HepG2 (cell line): ENCODE results near the gene BIRC5. TPM values are rescaled to one million over a fixed set of nuclear protein-coding genes. Genes with fewer than 3 reads are reported as not detected.
A peak's percentile ranks its signal among the peaks of the same experiment; 100 is the strongest.

Experiments used
- ATF1 ChIP-seq: IDR thresholded peaks from 2 replicates; pipeline ENCODE4 v1.6.1; 2016; ENCODE audit warnings: mild to moderate bottlenecking, control low read depth
- HCFC1 ChIP-seq: fragments of 150-350 bp; IDR thresholded peaks from 2 replicates; pipeline ENCODE4 v1.6.1; 2014; ENCODE audit warnings: low read depth, low read length
- HOXA9 ChIP-seq: sonication (generic); formaldehyde crosslinking; IDR thresholded peaks from 2 replicates; pipeline ENCODE4 v1.8.1; 2022; ENCODE audit warnings: missing genetic modification reagents, mild to moderate bottlenecking, moderate library complexity, borderline replicate concordance
- IKZF1 ChIP-seq: fragments of 450-650 bp; IDR thresholded peaks from 2 replicates; pipeline ENCODE4 v1.7.1; 2016
- NCOA1 ChIP-seq: sonication (generic); formaldehyde crosslinking; IDR thresholded peaks from 2 replicates; pipeline ENCODE4 v1.9.0; 2021; ENCODE audit warnings: missing genetic modification reagents
- PLRG1 ChIP-seq: fragments of 450-650 bp; conservative IDR thresholded peaks from 2 replicates; pipeline ENCODE4 v1.6.1; 2016
- SIX1 ChIP-seq: sonication (generic); formaldehyde crosslinking; IDR thresholded peaks from 2 replicates; pipeline ENCODE4 v1.4.0; 2020; ENCODE audit warnings: missing genetic modification reagents, borderline replicate concordance
- SOX13 ChIP-seq, 3 experiments: fragments of 450-650 bp in 1 of 3; sonication (generic) in 1 of 3; formaldehyde crosslinking in 1 of 3; IDR thresholded peaks in 2 of 3; conservative IDR thresholded peaks in 1 of 3; 2 replicates each; pipeline versions ENCODE4 v1.5.0 to v1.6.1; 2016 to 2020; ENCODE audit warnings: antibody characterized with exemption in 1 of 3, mild to moderate bottlenecking in 1 of 3, missing compliant biosample characterization in 1 of 3, missing genetic modification reagents in 1 of 3, moderate library complexity in 1 of 3
- THAP9 ChIP-seq: sonication (generic); formaldehyde crosslinking; IDR thresholded peaks from 2 replicates; pipeline ENCODE4; 2020; ENCODE audit warnings: missing genetic modification reagents, mild to moderate bottlenecking, borderline replicate concordance
- TRIM24 ChIP-seq: sonication (generic); formaldehyde crosslinking; IDR thresholded peaks from 2 replicates; pipeline ENCODE4 v1.8.0; 2022; ENCODE audit warnings: mild to moderate bottlenecking, missing genetic modification reagents
- XRCC5 ChIP-seq: fragments of 200-400 bp; formaldehyde crosslinking; optimal IDR thresholded peaks from 2 replicates; pipeline ENCODE3; 2017; ENCODE audit warnings: mild to moderate bottlenecking, low read length
- ZNF292 ChIP-seq: sonication (generic); formaldehyde crosslinking; IDR thresholded peaks from 2 replicates; pipeline ENCODE4 v1.8.1; 2022; ENCODE audit warnings: mild to moderate bottlenecking, low read depth, missing genetic modification reagents, borderline replicate concordance
- ZNF414 ChIP-seq: sonication (generic); formaldehyde crosslinking; IDR thresholded peaks from 2 replicates; pipeline ENCODE4 v1.5.0; 2020; ENCODE audit warnings: missing genetic modification reagents
- ZNF512B ChIP-seq: sonication (generic); formaldehyde crosslinking; IDR thresholded peaks from 2 replicates; pipeline ENCODE4 v1.5.1; 2020; ENCODE audit warnings: missing genetic modification reagents, mild to moderate bottlenecking, borderline replicate concordance
- ZNF772 ChIP-seq: sonication (generic); formaldehyde crosslinking; IDR thresholded peaks from 2 replicates; pipeline ENCODE4 v1.5.0; 2020; ENCODE audit warnings: mild to moderate bottlenecking, missing genetic modification reagents
- polyA plus RNA-seq, 8 experiments: library from polyadenylated mRNA; depleted of rRNA in 3 of 8; stranded (reverse) in 7 of 8; unstranded in 1 of 8; fragments of >200 nt; fragmentation: Illumina TruSeq in 4 of 8; extraction: Trizol in 4 of 8; gene quantifications; 2 replicates each; pipeline versions ENCODE4 v1.2.1 to v1.2.3, GENCODE V29; 2011 to 2016; ENCODE audit warnings: low read depth in 4 of 8, missing spikeins in 1 of 8, mixed read lengths in 1 of 8; ENCODE audit not compliant: insufficient read depth in 1 of 8
- total RNA-seq, 5 experiments: library from RNA; depleted of rRNA; stranded (reverse); fragments of >200 nt; fragmentation: Illumina TruSeq; extraction: Trizol; gene quantifications; 2 replicates each; pipeline ENCODE4 v1.2.3, GENCODE V29; 2016; ENCODE audit warnings: low read depth in 1 of 5
- TF ChIP-seq, protein P1 (sequence below): sonication (generic); formaldehyde crosslinking; IDR thresholded peaks from 2 replicates; pipeline ENCODE4 v1.4.0; 2020; ENCODE audit warnings: missing genetic modification reagents, borderline replicate concordance
- TF ChIP-seq, protein P2 (sequence below): sonication (generic); formaldehyde crosslinking; IDR thresholded peaks from 2 replicates; pipeline ENCODE4 v1.4.0; 2020; ENCODE audit warnings: missing genetic modification reagents, borderline replicate concordance

BIRC5 gene
- total and polyA plus RNA-seq, 2 of the 13 experiments (the other 11 are each of a cell fraction or from before 2014, with no cell fraction given), result 30.3 to 135 TPM

DNA sequence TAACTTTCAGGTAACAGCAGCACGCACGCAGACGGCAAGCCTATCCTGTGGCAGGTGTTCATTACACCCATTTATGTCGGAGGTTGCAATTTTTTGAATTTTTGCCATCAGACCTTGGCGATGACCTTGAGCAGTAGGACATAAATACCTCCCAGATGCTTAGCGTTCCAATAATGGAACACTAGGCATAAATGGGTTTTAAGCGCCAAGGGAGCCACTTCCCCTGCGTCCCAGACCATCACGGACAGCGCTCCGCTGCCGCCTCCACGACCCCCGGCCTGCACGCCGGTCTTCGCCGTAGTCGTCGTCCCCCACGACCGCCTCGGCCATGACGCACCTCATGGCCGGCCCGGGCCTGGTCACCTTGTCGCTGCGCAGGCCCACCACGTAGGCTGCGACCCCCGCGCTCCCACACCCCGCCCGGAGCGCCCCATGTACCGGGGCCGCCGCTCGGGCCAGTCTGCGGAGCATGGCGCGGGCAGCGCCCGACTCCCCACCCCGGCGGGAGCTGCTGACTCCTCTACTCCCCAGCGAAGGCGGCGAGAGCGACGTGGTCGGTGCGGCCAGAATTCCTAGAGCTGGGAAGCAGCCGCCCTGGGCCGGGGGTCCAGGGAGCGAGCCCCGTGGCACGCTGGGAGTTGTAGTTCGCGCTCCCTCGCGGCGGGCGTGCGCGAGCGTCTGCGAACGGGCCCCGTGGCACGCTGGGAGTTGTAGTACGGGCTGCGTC, 40.1 kb downstream of the BIRC5 start (continued):
- TF ChIP-seq ZNF512B, result no peak
- TF ChIP-seq HOXA9 (CRISPR knock-in tag), result peak; percentile 78; the same call in 1 of the 2 replicates
- peak; percentile 64 for TF ChIP-seq XRCC5
- TF ChIP-seq IKZF1, result no peak
- TF ChIP-seq, protein P1, sequence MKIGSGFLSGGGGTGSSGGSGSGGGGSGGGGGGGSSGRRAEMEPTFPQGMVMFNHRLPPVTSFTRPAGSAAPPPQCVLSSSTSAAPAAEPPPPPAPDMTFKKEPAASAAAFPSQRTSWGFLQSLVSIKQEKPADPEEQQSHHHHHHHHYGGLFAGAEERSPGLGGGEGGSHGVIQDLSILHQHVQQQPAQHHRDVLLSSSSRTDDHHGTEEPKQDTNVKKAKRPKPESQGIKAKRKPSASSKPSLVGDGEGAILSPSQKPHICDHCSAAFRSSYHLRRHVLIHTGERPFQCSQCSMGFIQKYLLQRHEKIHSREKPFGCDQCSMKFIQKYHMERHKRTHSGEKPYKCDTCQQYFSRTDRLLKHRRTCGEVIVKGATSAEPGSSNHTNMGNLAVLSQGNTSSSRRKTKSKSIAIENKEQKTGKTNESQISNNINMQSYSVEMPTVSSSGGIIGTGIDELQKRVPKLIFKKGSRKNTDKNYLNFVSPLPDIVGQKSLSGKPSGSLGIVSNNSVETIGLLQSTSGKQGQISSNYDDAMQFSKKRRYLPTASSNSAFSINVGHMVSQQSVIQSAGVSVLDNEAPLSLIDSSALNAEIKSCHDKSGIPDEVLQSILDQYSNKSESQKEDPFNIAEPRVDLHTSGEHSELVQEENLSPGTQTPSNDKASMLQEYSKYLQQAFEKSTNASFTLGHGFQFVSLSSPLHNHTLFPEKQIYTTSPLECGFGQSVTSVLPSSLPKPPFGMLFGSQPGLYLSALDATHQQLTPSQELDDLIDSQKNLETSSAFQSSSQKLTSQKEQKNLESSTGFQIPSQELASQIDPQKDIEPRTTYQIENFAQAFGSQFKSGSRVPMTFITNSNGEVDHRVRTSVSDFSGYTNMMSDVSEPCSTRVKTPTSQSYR (CRISPR knock-in tag), result peak; percentile 21; the same call in 1 of the 2 replicates
- no peak for TF ChIP-seq ZNF414 (CRISPR knock-in tag)
- no peak for TF ChIP-seq TRIM24 (CRISPR knock-in tag)
- TF ChIP-seq SOX13 (IDR thresholded peaks at IDR 0.05), result no peak
- peak in 1 of 2 experiments; percentile 9; a peak in 1 of 4 replicates for TF ChIP-seq SOX13 (CRISPR knock-in tag; conservative IDR thresholded peaks at IDR 0.05 in 1 of 2, IDR thresholded peaks at IDR 0.05 in 1 of 2)
- peak; percentile 88; the same call in 1 of the 2 replicates for TF ChIP-seq ZNF772 (CRISPR knock-in tag)
- TF ChIP-seq SIX1 (CRISPR knock-in tag), result no peak
- TF ChIP-seq, protein P2, sequence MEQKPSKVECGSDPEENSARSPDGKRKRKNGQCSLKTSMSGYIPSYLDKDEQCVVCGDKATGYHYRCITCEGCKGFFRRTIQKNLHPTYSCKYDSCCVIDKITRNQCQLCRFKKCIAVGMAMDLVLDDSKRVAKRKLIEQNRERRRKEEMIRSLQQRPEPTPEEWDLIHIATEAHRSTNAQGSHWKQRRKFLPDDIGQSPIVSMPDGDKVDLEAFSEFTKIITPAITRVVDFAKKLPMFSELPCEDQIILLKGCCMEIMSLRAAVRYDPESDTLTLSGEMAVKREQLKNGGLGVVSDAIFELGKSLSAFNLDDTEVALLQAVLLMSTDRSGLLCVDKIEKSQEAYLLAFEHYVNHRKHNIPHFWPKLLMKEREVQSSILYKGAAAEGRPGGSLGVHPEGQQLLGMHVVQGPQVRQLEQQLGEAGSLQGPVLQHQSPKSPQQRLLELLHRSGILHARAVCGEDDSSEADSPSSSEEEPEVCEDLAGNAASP (CRISPR knock-in tag), result peak; percentile 77; the same call in 1 of the 2 replicates
- no peak for TF ChIP-seq ZNF292 (CRISPR knock-in tag)
- TF ChIP-seq PLRG1, result no peak
- peak; percentile 98 for TF ChIP-seq HCFC1
- TF ChIP-seq THAP9, result peak; percentile 71; the same call in 1 of the 2 replicates
- no peak for TF ChIP-seq NCOA1
- TF ChIP-seq ATF1 (CRISPR knock-in tag), result no peak
